K562 (cell line): ENCODE measurements around the gene KLF1. TPM values are rescaled to one million over a fixed set of nuclear protein-coding genes. Genes with fewer than 3 reads are reported as not detected.

ENCODE experiments used
- DACH1 ChIP-seq: fragments of 450-650 bp; IDR thresholded peaks from 2 replicates; pipeline ENCODE4 v1.6.1; 2018; ENCODE audit not compliant: partially characterized antibody
- HMGN3 ChIP-seq: IDR thresholded peaks from 2 replicates; pipeline ENCODE4 v1.6.1; 2011; ENCODE audit warnings: borderline replicate concordance, low read depth, mild to moderate bottlenecking, mixed read lengths, low read length; ENCODE audit not compliant: insufficient read length; ENCODE audit errors: extremely low read depth
- KLF1 ChIP-seq: fragments of 450-650 bp; IDR thresholded peaks from 2 replicates; pipeline ENCODE4 v1.6.1; 2016; ENCODE audit warnings: missing genetic modification characterization, missing compliant biosample characterization
- MTA1 ChIP-seq: fragments of 450-650 bp; IDR thresholded peaks from 2 replicates; pipeline ENCODE4 v1.6.1; 2017; ENCODE audit warnings: borderline replicate concordance
- MTA2 ChIP-seq: fragments of 450-650 bp; IDR thresholded peaks from 2 replicates; pipeline ENCODE4 v1.6.1; 2016; ENCODE audit warnings: low read depth
- NFE2L1 ChIP-seq: fragments of 450-650 bp; IDR thresholded peaks from 2 replicates; pipeline ENCODE4 v1.6.1; 2016; ENCODE audit warnings: missing genetic modification characterization, low read depth, mild to moderate bottlenecking, missing compliant biosample characterization, moderate library complexity, borderline replicate concordance
- NFIC ChIP-seq: fragments of 450-650 bp; IDR thresholded peaks from 2 replicates; pipeline ENCODE4 v1.6.1; 2017; ENCODE audit warnings: mild to moderate bottlenecking, inconsistent platforms
- PHF21A ChIP-seq: fragments of 450-650 bp; IDR thresholded peaks from 2 replicates; pipeline ENCODE4 v1.6.1; 2017; ENCODE audit warnings: low read depth, borderline replicate concordance
- TAF15 ChIP-seq: fragments of 200-400 bp; formaldehyde crosslinking; IDR thresholded peaks from 2 replicates; pipeline ENCODE4 v1.6.1; 2017; ENCODE audit warnings: mild to moderate bottlenecking, low read depth, low read length, moderate library complexity
- ZFX ChIP-seq: sonication (generic); formaldehyde crosslinking; IDR thresholded peaks from 2 replicates; pipeline ENCODE4 v1.8.0; 2022; ENCODE audit warnings: mild to moderate bottlenecking, missing genetic modification reagents, moderate library complexity
- ZKSCAN1 ChIP-seq: fragments of 150-350 bp; IDR thresholded peaks from 2 replicates; pipeline ENCODE4 v1.6.1; 2016; ENCODE audit warnings: low read depth, low read length
- ZNF184 ChIP-seq: sonication (generic); formaldehyde crosslinking; IDR thresholded peaks from 2 replicates; pipeline ENCODE4 v1.5.0; 2020; ENCODE audit warnings: missing genetic modification reagents
- polyA plus RNA-seq, 8 experiments: library from polyadenylated mRNA; depleted of rRNA in 4 of 8; stranded (reverse) in 5 of 8; unstranded in 3 of 8; fragments of >200 nt; fragmentation: Nextera tagmentation in 2 of 8; fragmentation: Illumina TruSeq in 1 of 8; extraction: Ambion mirVana in 2 of 8; extraction: Trizol in 1 of 8; gene quantifications; 2 replicates each; pipeline versions ENCODE4 v1.2.1 to v1.2.3, GENCODE V29; 2011 to 2014; ENCODE audit warnings: inconsistent platforms in 1 of 8, missing spikeins in 1 of 8
- total RNA-seq, 7 experiments: library from RNA; depleted of rRNA in 6 of 7; stranded (reverse); fragments of >200 nt in 6 of 7; fragmentation: Illumina TruSeq in 2 of 7; extraction: Trizol in 2 of 7; gene quantifications; 2 replicates each; pipeline versions ENCODE4 v1.2.1 to v1.2.3, GENCODE V29; 2011 to 2021; ENCODE audit warnings: low replicate concordance in 1 of 7
- TF ChIP-seq, protein P1 (sequence below), 2 experiments: IDR thresholded peaks in 1 of 2; conservative IDR thresholded peaks in 1 of 2; 2 replicates each; pipeline ENCODE4 v1.6.1; 2016; ENCODE audit warnings: low read depth in 2 of 2, mild to moderate bottlenecking in 1 of 2, missing compliant biosample characterization in 1 of 2, missing genetic modification characterization in 1 of 2, moderate library complexity in 1 of 2
- TF ChIP-seq, protein P2 (sequence below), 2 experiments: fragments of 450-650 bp; conservative IDR thresholded peaks; 2 replicates each; pipeline ENCODE4 v1.6.1; 2017; ENCODE audit warnings: mild to moderate bottlenecking in 2 of 2, moderate library complexity in 2 of 2
- TF ChIP-seq, protein P3 (sequence below): conservative IDR thresholded peaks from 2 replicates; pipeline ENCODE4 v1.6.1; 2011; ENCODE audit warnings: low read depth, mild to moderate bottlenecking, low read length; ENCODE audit not compliant: control insufficient read depth
- TF ChIP-seq, protein P4 (sequence below), 3 experiments: IDR thresholded peaks in 2 of 3; conservative IDR thresholded peaks in 1 of 3; 2 replicates each; pipeline ENCODE4 v1.5.1; 2011 to 2012; ENCODE audit warnings: low read length in 3 of 3, mild to moderate bottlenecking in 3 of 3, control low read depth in 2 of 3, improper control_type of control experiment in 1 of 3, inconsistent platforms in 1 of 3, low read depth in 1 of 3, mixed read lengths in 1 of 3, moderate library complexity in 1 of 3; ENCODE audit not compliant: insufficient read depth in 2 of 3

KLF1 gene
- total and polyA plus RNA-seq, 9 of the 15 experiments (the other 6 are each of a cell fraction or from before 2014, with no cell fraction given), result 8.4 to 163 (median 47.3) TPM

DNA sequence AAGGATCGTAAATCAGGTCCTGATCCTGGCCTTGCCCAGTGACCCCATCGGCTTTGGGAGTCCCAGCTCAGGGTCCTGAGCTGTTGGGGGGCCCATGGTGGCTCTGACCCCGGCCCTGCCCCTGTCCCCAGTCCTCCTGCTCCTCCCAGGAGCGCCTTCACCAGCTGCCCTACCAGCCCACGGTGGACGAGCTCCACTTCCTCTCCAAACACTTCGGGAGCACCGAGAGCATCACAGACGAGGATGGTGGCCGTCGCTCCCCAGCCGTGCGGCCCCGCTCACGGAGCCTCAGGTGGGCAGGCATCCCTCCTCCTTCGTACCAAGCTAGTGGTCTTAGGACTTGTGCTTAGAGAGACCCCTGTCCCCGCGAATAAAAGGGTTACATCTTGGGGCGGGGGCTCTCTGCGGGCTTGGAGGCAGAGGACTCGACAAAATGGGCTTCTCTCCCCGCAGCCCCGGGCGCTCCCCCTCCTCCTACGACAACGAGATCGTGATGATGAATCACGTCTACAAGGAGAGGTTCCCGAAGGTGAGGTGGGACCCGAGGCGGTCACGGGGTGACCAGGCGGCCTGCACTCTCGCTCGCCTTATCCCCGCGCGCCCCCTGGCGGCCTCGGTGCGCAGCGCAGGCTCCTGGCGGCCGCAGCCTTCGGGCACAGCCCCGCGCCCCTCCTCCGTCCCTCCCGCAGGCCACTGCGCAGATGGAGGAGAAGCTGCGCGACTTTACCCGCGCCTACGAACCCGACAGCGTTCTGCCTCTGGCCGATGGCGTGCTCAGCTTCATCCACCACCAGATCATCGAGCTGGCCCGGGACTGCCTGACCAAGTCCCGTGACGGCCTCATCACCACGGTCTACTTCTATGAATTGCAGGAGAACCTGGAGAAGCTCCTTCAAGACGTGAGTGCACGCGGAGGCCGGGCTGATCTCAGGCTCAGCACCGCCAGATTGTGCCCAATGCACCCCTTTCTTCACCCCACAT lies 39.6 kb downstream of the KLF1 start (continued):
- TF ChIP-seq, protein P1, sequence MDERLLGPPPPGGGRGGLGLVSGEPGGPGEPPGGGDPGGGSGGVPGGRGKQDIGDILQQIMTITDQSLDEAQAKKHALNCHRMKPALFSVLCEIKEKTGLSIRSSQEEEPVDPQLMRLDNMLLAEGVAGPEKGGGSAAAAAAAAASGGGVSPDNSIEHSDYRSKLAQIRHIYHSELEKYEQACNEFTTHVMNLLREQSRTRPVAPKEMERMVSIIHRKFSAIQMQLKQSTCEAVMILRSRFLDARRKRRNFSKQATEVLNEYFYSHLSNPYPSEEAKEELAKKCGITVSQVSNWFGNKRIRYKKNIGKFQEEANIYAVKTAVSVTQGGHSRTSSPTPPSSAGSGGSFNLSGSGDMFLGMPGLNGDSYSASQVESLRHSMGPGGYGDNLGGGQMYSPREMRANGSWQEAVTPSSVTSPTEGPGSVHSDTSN (CRISPR knock-in tag; IDR thresholded peaks at IDR 0.05; ENCODE audit: low read depth), result no peak
- TF ChIP-seq, protein P1 (tag; conservative IDR thresholded peaks at IDR 0.05; ENCODE audit: low read depth), result no peak
- TF ChIP-seq KLF1 (tag), result peak; percentile 61; the same call in 1 of the 2 replicates
- no peak for TF ChIP-seq PHF21A
- no peak for TF ChIP-seq NFE2L1 (tag)
- TF ChIP-seq HMGN3, result peak; percentile 19
- no peak for TF ChIP-seq ZNF184 (CRISPR knock-in tag)
- TF ChIP-seq NFIC, result peak; percentile 19; the same call in 1 of the 2 replicates
- TF ChIP-seq, protein P2, sequence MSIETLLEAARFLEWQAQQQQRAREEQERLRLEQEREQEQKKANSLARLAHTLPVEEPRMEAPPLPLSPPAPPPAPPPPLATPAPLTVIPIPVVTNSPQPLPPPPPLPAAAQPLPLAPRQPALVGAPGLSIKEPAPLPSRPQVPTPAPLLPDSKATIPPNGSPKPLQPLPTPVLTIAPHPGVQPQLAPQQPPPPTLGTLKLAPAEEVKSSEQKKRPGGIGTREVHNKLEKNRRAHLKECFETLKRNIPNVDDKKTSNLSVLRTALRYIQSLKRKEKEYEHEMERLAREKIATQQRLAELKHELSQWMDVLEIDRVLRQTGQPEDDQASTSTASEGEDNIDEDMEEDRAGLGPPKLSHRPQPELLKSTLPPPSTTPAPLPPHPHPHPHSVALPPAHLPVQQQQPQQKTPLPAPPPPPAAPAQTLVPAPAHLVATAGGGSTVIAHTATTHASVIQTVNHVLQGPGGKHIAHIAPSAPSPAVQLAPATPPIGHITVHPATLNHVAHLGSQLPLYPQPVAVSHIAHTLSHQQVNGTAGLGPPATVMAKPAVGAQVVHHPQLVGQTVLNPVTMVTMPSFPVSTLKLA (conservative IDR thresholded peaks at IDR 0.05), result peak in 1 of 2 experiments; percentile 64; a peak in 2 of 4 replicates
- TF ChIP-seq, protein P3, sequence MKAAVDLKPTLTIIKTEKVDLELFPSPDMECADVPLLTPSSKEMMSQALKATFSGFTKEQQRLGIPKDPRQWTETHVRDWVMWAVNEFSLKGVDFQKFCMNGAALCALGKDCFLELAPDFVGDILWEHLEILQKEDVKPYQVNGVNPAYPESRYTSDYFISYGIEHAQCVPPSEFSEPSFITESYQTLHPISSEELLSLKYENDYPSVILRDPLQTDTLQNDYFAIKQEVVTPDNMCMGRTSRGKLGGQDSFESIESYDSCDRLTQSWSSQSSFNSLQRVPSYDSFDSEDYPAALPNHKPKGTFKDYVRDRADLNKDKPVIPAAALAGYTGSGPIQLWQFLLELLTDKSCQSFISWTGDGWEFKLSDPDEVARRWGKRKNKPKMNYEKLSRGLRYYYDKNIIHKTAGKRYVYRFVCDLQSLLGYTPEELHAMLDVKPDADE, result peak; percentile 48; the same call in 1 of the 2 replicates
- TF ChIP-seq ZKSCAN1, result peak; percentile 17; the same call in 1 of the 2 replicates
- no peak for TF ChIP-seq MTA1
- peak; percentile 12 for TF ChIP-seq DACH1
- TF ChIP-seq ZFX (CRISPR knock-in tag), result peak; percentile 28; the same call in 1 of the 2 replicates
- TF ChIP-seq MTA2, result no peak
- no peak; the same call in 1 of the 2 replicates for TF ChIP-seq TAF15
- TF ChIP-seq, protein P4, sequence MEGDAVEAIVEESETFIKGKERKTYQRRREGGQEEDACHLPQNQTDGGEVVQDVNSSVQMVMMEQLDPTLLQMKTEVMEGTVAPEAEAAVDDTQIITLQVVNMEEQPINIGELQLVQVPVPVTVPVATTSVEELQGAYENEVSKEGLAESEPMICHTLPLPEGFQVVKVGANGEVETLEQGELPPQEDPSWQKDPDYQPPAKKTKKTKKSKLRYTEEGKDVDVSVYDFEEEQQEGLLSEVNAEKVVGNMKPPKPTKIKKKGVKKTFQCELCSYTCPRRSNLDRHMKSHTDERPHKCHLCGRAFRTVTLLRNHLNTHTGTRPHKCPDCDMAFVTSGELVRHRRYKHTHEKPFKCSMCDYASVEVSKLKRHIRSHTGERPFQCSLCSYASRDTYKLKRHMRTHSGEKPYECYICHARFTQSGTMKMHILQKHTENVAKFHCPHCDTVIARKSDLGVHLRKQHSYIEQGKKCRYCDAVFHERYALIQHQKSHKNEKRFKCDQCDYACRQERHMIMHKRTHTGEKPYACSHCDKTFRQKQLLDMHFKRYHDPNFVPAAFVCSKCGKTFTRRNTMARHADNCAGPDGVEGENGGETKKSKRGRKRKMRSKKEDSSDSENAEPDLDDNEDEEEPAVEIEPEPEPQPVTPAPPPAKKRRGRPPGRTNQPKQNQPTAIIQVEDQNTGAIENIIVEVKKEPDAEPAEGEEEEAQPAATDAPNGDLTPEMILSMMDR (IDR thresholded peaks at IDR 0.05 in 2 of 3, conservative IDR thresholded peaks at IDR 0.05 in 1 of 3; ENCODE audit: insufficient read depth in 2 of 3, low read depth in 1 of 3, low read length in 3 of 3), result peak; percentile 97 to 98 (median 97)
